LoVo (cell line): ENCODE data around the gene GPHA2.

Experiments used
- DNase-seq: peaks from one replicate; pipeline ENCODE4 v3.0.0-alpha.2; 2016; ENCODE audit warnings: low spot score

The GPHA2 gene

GRCh38 chr11:64930340-64930739 is 5.4 kb downstream of the GPHA2 start:
- DNase-seq, result no peak

DNA sequence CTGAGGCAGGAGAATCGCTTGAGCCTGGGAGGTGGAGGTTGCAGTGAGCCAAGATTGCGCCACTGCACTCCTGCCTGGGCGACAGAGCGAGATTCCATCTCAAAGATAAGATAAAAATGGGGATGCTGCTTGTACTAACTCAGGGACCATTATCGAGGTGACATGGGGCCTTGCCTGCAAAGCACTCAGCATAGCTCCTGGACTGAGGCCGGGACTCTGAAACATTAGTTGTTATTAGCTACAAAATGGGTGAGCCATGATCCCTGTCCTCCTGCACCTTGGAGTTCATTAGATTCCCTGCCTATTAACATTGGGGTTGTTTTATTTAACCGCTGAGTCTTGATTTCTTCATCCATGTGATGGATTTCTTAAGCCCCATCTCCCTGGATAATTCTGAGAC is 6.1 kb downstream of the GPHA2 start:
- DNase-seq, result no peak

- no peak for DNase-seq
Measured at GRCh38 chr11:64928957-64929356, 6.7 kb downstream of the GPHA2 start.

DNA sequence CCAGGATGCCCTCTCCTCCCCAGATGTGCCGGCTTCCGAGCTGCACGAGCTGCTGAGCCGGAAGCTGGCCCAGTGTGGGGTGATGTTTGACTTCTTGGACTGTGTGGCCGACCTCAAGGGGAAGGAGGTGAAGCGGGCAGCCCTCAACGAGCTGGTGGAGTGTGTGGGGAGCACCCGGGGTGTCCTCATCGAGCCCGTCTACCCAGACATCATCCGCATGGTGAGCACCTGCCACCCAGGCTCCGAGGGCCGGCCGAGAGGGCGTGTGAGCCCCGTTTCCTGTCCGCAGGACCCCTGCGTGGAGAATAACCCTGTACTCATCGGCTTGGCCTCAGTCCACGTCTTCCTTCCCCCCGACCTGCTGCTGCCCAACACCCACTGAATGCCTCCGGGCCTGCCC is 9.0 kb downstream of the GPHA2 start:
- no peak for DNase-seq

- no peak for DNase-seq
Measured at GRCh38 chr11:64925536-64926436, 9.9 kb downstream of the GPHA2 start.

DNA sequence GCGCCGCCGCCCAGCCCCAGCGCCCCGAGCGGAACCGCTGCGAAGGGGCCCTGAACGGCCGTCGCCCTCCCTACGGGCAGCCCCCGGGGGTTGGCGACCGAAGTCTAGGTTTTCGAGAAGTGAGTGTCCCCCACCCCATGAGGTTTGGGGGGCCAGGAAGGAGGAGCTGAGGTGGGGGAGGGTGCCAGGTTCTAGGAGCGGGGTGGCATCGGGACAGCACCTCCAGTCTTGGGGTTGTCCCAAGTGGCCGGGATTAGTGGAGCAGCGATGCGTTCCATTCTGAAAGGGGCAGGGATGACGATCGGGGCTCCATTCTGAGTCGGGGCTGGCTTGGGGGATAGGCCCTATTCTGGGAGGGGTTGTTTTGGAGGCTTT is 10.8 kb downstream of the GPHA2 start:
- no peak for DNase-seq

GRCh38 chr11:64923944-64924909 is 11.5 kb downstream of the GPHA2 start, which contains the start of gene PPP2R5B:
Gene PPP2R5B, plus strand, starts transcription at chr11:64924689. Its CDS starts 1,046 bp downstream, at chr11:64925735.
- DNase-seq, result peak; percentile 89

DNA sequence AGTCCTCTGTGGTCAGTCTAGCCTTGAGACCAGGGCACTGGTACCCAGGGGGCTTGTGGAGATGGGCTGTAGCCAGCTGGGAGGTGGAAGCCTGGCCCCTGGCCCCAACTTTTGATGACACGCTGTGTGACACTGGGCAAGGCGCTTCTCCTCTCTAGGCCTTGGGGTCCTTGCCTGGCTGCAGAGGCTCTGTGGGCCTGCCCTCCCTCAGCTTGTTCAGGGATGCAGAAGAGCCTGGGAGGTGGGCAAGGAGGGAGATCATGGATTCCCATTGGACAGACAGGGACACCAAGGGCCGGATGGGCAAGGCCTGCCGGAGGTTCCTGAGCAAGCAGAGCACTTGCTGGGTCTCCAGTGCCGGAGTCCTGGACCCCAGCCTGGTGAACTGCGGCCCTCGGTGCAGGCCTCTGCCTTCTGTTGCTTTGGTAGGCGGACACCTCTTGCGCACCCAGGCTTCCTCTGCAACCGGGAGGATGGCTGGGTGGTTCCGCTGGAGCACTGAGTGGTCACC is 12.5 kb downstream of the GPHA2 start:
- no peak for DNase-seq

DNA sequence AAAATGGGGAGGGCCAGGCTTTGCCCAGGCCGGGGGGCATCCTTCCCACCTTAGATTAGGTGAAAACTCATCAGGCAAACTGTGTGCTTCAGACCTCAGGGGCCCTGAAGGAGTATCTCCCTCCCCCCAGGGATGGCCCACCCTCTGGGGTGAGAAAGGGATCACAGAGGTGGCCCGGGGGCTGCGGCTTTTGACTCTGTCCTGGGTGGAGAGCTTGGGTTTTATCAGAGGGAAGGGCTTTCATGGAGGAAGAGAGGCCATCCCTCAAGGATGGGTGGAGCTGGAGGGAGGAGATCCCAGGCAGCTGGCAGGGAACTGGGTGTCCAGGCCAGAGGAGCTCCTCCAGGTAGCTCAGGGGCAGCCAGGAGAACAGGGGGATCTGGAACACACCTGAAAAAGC is 14.3 kb downstream of the GPHA2 start:
- no peak for DNase-seq

DNA sequence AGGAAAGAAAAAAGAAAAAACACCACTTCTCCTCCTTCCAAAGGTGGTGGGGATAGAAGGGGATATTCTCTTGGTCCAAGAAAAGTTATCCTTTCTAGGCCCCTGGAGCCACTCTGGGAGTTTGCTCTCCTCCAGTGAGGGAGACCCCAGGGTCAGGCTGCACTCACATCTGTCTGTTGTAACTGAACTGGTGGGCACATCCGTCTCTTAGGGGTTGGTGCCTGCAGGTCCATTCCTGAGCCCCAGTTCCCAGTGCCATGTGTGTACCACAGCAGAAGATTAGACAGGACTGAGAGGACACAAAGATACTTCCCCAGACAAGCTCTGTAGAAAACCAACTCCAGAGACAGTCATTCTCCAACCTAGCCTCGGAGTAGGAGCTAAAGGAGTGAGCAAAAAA is 15.6 kb downstream of the GPHA2 start:
- no peak for DNase-seq

DNA sequence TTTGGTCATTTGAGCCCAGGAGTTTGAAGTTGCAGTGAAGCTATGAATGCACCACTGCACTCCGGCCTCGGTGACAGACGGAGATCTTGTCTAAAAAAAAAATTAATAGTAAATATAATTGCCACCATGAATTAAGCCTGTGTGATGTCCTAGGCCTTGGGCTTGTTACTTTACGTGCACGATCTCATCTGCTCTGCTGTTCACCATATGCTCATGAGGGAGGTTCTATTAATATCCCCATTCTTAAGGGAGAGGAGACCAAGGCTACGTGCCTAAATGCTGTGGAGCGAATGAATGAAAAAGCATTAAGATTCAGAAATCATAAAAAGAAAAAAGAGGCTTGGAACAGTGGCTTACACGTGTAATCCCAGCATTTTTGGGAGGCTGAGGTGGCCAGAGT is 16.1 kb downstream of the GPHA2 start:
- DNase-seq, result no peak

DNA sequence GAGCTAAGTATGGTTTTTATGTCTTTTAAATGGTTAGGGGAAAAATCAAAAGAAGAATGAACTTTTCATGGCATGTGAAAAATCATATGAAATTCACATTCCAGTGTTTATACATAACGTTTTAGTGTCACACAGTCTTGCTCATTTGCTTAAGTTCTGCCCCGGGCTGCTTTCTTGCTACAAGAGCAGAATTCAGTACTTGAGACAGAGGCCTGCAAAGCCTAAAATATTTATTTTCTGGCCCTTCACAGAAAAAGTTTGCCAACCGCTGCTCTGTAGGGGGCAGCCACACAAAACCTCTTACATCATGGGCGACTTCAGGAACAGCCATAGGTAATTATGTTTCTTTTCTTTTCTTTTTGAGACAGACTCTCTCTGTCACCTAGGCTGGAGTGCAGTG is 17.7 kb downstream of the GPHA2 start:
- peak; percentile 6 for DNase-seq

- no peak for DNase-seq
Measured at GRCh38 chr11:64917663-64917995, 18.1 kb downstream of the GPHA2 start.

GRCh38 chr11:64916775-64917662 is 18.7 kb downstream of the GPHA2 start, which contains the start of gene ATG2A:
Gene ATG2A, minus strand, starts transcription at chr11:64917209. Its CDS starts 74 bp downstream, at chr11:64917135.
- peak; percentile 98 for DNase-seq

DNA sequence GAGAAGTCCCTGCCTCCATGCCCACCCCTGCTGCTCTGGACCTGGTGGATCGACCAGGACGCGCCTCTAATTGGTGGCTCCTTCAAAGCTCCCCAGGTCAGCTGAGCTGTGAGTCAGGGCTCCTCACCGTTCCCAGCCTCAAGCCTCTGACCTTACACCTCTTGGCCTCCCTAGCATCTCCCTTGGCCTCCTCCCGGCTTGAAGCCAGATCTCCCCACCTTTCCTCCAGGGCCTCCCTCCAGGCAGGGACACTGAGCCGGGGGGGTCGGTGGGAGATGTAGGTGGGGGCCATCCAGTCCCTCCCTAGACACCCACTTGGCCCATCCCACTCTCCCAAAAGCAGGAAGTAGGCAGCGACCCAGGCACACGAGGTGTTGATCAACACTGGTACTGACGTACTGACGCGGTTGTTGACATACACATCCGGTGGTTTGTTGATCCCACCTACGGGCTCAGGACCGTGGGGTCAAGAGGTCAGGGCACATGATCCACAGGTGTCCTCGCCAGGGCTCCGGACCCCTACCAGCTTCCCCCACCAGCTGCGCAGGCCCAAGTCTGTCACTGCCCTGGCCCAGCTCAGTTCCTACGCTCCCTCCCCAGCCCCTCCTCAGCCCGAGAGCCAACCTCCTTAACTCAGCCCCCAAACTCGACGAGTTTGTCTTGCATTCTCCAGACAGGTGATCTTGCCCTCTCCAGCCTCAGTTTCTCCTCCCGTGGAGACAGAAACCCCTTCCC is 19.5 kb downstream of the GPHA2 start:
- peak; percentile 59 for DNase-seq

DNA sequence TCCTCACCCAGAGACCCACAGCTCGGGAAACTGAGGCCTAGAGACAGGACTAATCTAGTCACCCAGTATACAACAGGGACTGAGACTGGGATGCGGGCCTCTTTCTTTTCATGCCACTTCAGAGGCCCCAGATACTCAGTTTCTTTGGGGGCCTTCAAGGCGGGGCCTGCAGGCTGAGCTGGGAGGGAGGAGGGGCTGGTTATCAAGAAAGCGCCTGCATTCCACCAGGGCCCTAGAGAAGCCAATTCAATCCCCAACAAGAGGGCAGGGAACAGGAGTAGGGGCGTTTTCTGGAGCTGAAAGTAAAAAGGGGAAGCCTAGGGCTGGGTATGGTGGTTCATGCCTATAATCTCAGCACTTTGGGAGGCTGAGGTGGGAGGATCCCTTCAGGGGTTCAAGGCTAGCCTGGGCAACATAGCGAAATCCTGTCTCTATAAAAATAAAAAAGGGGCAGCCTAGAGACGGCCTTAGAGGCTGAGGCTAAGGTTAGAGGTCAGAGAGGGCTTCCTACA is 20.3 kb downstream of the GPHA2 start:
- DNase-seq, result no peak

DNA sequence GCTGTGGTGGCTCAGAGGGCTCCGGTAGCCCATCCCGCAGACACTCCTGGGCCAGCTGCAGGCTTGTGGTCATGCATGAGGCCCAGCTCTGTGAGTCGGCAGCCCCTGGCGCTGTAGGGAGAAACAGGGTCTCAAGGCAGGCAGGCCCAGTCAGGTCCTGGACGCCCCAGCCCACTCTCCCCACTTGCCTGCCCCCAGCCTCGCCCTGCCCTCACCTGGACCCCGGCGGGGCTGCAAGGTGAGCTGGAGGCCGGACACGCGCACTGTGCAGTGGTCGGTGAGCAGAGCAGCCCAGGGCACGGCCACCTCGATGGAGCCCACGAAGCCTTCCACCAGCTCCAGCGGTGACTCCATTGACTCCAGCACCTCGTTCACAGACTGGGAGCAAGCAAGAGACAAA is 21.6 kb downstream of the GPHA2 start:
- no peak for DNase-seq

DNA sequence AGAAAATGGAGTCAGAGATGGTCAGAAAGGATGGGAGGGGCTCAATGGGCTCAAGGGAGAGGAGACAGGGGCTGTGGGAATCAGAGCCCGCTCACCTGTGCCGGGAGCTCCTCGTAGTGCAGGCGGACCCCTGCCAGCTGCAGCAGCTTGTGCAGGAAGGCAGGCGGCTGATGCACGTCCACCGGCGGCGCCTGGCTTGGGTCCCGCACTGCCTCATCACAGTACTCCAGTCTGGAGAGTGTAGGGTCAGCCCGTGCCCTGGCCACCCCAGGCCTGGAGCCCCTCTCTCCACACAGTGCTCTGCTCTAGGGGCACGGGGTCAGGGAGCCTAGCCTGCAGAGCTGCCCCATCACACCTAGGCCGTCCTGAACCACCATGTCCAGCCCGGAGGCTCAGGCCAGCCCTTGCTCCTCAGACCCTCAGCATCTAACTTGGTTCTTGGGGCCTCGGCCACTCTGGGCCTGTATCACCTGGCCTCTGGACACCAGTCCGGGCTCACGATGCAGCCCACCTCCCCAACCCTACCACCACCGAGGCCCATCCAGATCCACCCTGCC is 22.4 kb downstream of the GPHA2 start:
- no peak for DNase-seq

DNA sequence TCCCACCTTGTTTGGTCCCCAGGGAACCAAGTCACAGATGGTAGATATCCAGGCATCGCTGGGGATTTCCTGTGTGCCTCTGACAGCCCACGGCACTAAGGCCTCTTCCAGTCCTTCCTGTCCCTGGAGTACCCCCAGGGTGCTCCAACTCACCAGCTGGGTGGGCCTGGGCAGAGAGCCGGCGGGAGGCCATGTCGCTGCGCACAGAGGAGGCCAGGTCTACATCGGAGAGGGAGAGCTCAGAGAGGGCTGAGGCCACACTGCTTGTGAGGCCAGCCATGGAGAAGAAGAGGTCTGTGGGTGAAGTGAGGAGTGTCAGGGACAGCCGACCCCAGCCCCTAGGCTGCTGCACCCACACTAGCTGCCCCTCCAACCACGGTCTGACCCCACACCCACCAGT is 24.0 kb downstream of the GPHA2 start:
- no peak for DNase-seq

- DNase-seq, result no peak
Measured at GRCh38 chr11:64911142-64911541, 24.6 kb downstream of the GPHA2 start.
